ENCODE data around the gene ABCA2.

DNA sequence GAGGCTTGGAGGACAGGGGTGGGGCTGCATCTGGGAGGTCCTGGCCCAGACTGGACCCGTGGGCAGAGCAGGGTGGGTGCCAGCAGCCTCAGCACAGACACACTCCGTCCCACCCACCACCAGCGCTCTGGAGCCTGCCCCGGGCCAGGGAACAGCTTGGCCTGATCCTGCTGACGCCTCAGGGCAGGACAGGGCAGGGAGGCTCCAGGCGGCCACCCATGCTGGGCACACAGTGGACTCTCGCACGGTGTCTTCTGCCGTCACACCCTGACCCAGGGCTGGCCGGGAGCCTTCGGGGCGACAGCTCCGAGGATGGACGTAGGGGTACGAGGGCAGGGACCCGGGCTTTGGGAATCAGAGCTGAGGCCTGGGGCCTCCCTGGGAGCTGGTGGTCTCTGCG is 58.9 kb downstream of the ABCA2 start:
- TF ChIP-seq POLR2A (IDR thresholded peaks at IDR 0.05; ENCODE audit: low read depth, low read length) (no peak), POLR2AphosphoS5 (IDR thresholded peaks at IDR 0.05; ENCODE audit: low read depth, low read length) (no peak), TAF1 (IDR thresholded peaks at IDR 0.05; ENCODE audit: borderline replicate concordance, low read depth, low read length) (no peak)
